ENCODE data around the gene PCDHGB3.
"Not testable (repeated sequence)": the region's sequence is repeated elsewhere in the genome, so short reads cannot be mapped to it uniquely, and the experiment has no call there.

- TF ChIP-seq CTCF (conservative IDR thresholded peaks at IDR 0.05 in 1 of 2, IDR thresholded peaks at IDR 0.05 in 1 of 2; ENCODE audit: low read depth in 1 of 2, low read length in 2 of 2); EZH2 (IDR thresholded peaks at IDR 0.05; ENCODE audit: low read length, missing control alignments): not testable (repeated sequence)
Observed at GRCh38 chr5:141394401-141395187, 24.6 kb downstream of the PCDHGB3 start.

Data from fibroblast of lung (primary cell).